ENCODE data around the gene TRIM47.

The TRIM47 gene

DNA sequence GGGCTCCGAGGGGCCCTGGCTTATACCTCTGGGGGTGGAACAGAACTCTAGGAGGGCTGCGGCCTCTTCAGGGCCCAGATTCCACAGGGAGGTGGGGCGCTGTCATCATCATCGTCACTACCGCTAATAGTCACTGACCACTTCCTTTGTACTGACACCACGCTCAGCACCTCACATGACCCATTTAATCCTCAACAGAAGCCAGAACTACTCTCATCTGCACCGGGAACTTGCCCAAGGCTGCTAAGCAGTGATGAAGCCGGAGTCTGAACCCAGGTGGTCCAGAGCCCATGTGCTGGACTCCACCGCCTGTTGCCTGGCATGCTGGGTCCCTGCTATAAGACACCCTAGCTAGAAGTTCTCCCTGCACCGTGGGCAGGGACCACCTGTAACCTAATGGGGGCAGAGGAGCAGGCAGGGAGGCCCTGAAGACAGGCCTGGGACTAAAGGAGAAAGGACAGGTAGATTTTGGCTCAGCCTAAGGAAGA lies 46.2 kb downstream of the TRIM47 start:
- Histone ChIP-seq H3K4me3 (ENCODE audit: low read depth, low read length) (no peak overlapping the region), H3K27me3 (no peaks in the 10 kb centered on the region), H3K9me3 (no peaks in the 10 kb centered on the region), H3K4me1 (peaks cover 26% of the 10 kb centered on the region), H3K36me3 (no peaks in the 10 kb centered on the region)
- TF ChIP-seq, protein P1, sequence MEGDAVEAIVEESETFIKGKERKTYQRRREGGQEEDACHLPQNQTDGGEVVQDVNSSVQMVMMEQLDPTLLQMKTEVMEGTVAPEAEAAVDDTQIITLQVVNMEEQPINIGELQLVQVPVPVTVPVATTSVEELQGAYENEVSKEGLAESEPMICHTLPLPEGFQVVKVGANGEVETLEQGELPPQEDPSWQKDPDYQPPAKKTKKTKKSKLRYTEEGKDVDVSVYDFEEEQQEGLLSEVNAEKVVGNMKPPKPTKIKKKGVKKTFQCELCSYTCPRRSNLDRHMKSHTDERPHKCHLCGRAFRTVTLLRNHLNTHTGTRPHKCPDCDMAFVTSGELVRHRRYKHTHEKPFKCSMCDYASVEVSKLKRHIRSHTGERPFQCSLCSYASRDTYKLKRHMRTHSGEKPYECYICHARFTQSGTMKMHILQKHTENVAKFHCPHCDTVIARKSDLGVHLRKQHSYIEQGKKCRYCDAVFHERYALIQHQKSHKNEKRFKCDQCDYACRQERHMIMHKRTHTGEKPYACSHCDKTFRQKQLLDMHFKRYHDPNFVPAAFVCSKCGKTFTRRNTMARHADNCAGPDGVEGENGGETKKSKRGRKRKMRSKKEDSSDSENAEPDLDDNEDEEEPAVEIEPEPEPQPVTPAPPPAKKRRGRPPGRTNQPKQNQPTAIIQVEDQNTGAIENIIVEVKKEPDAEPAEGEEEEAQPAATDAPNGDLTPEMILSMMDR (IDR thresholded peaks at IDR 0.05; ENCODE audit: low read depth, low read length), result no peak
- no peak for DNase-seq

DNA sequence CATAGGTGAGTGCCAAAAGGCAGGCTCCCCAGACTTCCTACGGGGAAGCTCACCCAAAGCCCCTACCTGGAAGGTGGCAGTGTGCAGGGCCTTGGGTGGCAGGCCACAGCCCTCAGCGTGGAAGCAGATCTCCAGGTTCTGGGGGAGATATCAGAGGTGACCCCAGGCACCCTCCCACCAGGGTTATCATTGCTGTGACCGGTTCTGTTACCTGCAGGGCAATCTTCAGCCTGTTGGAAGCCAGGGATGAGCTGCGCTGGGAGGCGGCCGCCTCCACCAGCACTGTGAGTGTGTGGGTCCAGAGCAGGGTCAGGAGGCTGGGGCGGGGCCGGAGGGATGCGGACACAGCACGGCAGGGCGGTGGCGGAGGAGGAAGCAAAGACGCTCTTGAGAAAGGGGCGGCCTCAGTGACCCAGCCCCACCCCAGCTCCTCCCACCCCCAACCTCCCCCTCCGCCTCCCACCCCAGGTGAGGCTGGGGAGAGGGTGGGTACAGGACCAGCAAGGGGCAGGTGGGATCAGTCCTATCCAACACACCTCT lies 47.3 kb downstream of the TRIM47 start:
- no peaks in the 10 kb centered on the region for H3K27me3 ChIP-seq
- TF ChIP-seq, protein P1 (IDR thresholded peaks at IDR 0.05; ENCODE audit: low read depth, low read length), result no peak
- H3K36me3 ChIP-seq, result no peaks in the 10 kb centered on the region
- H3K4me3 ChIP-seq (ENCODE audit: low read depth, low read length), result no peak overlapping the region
- no peak for DNase-seq
- H3K4me1 ChIP-seq, result peaks cover 34% of the 10 kb centered on the region
- no peaks in the 10 kb centered on the region for H3K9me3 ChIP-seq

DNA sequence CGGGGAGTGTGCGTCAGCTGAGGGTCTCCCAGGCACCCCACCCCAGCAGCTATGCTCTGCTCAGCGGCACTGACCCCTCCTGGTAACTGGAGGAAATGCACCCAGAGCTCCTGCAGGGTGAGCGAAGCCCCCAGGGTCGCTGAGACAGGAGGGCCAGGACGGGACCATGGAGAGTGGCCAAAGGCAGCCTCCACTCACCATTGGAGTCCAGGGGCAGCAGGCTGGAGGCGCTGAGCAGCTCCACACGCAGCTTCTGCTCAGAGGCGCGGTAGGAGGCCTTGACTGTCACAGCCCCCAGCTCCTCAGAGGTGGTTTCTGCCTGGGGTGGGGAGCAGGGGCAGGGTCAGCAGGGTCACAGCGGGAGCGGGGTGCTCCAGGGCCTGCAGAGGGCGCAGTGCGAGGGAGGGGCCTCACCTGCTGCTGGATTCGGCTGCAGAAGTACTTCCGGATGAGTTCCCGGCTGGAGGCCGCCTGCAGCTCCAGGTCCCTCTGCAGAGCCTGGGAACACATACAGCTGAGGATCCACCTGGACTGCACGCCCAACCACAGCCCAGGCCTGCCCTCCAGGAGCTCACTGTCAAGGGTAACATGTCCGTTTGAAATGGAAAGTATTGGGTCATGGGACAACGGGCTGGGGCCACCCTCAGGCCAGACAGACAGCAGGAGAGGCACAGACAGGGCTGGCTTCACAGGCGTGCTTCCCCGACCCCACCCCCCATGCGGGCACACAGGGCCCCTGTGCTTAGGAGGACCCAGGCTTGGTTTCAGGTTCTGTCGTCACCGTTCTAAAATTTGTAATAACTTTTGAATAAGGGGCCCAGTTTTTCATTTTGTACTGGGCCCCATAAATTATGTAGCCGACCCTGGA lies 48.0 kb downstream of the TRIM47 start:
- TF ChIP-seq, protein P1 (IDR thresholded peaks at IDR 0.05; ENCODE audit: low read depth, low read length), result peak; percentile 62
- DNase-seq, result peak; percentile 56
- Histone ChIP-seq H3K36me3 (peaks cover 3% of the 10 kb centered on the region; the same call in 1 of the 2 replicates), H3K4me1 (peaks cover 30% of the 10 kb centered on the region), H3K4me3 (ENCODE audit: low read depth, low read length) (no peak overlapping the region), H3K9me3 (no peaks in the 10 kb centered on the region), H3K27me3 (no peaks in the 10 kb centered on the region)

DNA sequence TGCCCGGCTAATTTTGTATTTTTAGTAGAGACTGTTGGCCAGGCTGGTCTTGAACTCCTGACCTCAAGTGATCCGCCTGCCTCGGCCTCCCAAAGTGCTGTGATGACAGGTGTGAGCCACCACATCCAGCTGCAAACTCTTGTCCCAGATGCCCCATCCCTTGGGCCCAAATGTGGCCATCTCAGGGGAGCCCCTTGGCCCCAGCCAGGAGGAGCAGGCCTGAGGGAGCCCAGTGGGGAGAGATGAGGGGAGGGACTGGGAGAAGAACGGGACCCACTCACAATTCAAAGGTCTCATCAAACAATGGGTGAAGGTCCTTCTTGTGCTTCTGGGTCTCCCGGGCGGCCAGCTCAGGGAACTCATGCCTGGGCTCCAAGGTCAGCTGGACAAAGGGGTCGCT lies 48.6 kb downstream of the TRIM47 start:
- no peak overlapping the region for H3K4me3 ChIP-seq (ENCODE audit: low read depth, low read length)
- peak; percentile 3 for DNase-seq
- H3K9me3 ChIP-seq, result no peaks in the 10 kb centered on the region
- TF ChIP-seq, protein P1 (IDR thresholded peaks at IDR 0.05; ENCODE audit: low read depth, low read length), result no peak
- H3K27me3 ChIP-seq, result no peaks in the 10 kb centered on the region
- peaks cover 3% of the 10 kb centered on the region; the same call in 1 of the 2 replicates for H3K36me3 ChIP-seq
- peaks cover 26% of the 10 kb centered on the region for H3K4me1 ChIP-seq

DNA sequence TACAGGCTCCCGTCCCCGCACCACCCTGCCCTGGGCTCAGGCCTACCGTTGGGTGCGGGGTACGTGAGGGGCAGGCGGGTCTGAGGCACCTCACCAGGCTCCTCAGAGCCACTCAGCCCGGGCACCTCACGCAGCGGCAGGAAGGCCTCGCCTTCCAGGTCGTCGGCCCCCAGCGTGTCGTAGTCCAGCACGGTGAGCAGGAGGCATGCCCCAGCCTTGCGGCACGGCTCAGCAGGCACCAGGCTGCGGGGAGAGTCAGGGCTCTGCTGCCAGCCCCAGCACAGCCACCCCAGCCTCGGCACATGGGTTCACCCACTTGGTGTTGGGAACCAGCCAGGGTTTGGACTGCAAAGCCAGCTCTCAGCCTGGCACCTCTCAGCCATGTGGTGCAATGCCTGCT lies 49.6 kb downstream of the TRIM47 start:
- TF ChIP-seq, protein P1 (IDR thresholded peaks at IDR 0.05; ENCODE audit: low read depth, low read length), result no peak
- H3K36me3 ChIP-seq, result peaks cover 3% of the 10 kb centered on the region; the same call in 1 of the 2 replicates
- H3K4me1 ChIP-seq, result peaks cover 22% of the 10 kb centered on the region

DNA sequence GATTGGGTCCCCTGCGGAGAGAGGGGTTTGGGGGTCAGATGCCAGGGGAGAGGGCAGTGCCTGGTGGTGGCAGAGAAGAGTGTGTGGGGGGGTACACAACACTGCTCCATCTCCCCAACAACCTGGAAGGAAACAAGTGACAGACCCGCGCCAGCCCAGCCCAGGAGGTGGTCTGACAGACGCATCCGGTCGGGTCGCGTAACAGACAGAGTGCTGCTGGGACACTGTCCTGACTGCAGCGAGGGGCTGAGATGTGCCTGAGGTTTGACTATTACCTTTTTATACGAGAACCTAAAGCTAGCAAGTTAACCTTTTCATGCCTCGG lies 50.3 kb downstream of the TRIM47 start:
- H3K9me3 ChIP-seq, result no peaks in the 10 kb centered on the region
- H3K4me1 ChIP-seq, result peaks cover 22% of the 10 kb centered on the region
- H3K36me3 ChIP-seq, result peaks cover 3% of the 10 kb centered on the region; the same call in 1 of the 2 replicates
- no peak for DNase-seq
- H3K27me3 ChIP-seq, result no peaks in the 10 kb centered on the region
- H3K4me3 ChIP-seq (ENCODE audit: low read depth, low read length), result peak overlapping the region; percentile 53
- TF ChIP-seq, protein P1 (IDR thresholded peaks at IDR 0.05; ENCODE audit: low read depth, low read length), result no peak

More for the DNA sequence above, 49.6 kb downstream of the TRIM47 start:
- Histone ChIP-seq H3K4me3 (ENCODE audit: low read depth, low read length) (no peak overlapping the region), H3K9me3 (no peaks in the 10 kb centered on the region), H3K27me3 (no peaks in the 10 kb centered on the region)
- peak; percentile 12 for DNase-seq
